ENCODE data around the gene CCNL2.

DNA sequence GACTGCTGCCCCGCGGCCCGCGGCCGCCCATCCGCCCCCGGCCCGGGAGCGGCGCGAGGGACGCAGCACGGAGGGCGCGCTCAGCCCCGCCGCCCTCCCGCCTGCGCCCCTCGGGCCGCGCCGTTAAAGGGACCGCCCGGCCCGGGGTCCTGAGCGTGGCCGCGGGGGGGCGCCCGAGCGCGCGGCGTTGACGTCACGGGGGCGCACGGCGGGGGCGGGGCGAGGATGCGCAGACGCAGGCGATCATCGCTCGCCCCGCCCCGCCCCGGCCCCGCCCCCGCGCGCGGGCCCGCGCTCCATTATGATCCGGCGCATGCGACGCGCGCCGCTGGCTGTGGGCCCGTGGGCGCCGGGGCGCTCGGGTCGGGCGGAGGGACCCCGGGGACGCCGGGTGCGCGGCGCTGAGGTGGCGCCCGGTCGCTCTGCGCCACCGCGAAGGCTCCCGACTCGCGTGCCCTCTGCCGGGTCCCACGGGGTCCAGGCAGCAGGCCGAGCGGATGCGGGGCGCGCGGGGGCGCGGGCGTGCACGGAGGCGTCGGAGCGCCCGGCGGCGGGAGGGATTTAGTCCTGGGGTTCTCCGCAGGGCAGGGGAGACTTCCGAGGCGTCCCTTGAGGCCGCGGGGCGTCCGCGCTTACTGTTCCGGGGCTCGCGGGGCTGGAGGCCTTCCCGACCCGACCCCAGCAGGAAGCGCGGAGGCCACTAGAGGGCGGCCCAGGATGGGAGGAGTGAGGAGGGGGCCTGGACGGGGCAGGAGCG, 49.7 kb downstream of the CCNL2 start, which contains the start of gene DVL1:
- TF ChIP-seq EZH2 (IDR thresholded peaks at IDR 0.05) = no peak
- no peak for TF ChIP-seq POLR2AphosphoS5 (IDR thresholded peaks at IDR 0.05; ENCODE audit: borderline replicate concordance, low read depth, low read length)
- no peak for TF ChIP-seq FOXP2 (optimal IDR thresholded peaks at IDR 0.05; ENCODE audit: control extremely low read depth, extremely low read length, insufficient read depth)
